CD14-positive monocyte (primary cell): ENCODE data around the gene LCA5. TPM values are rescaled to one million over a fixed set of nuclear protein-coding genes. Genes with fewer than 3 reads are reported as not detected.

Experiments
- DNase-seq, 3 donors: peaks; one replicate each; pipeline ENCODE4 v3.0.0-alpha.2; 2011 to 2022
- H2AFZ ChIP-seq: 2 replicates; pipeline ENCODE4 v1.6.0; 2012; ENCODE audit warnings: mild to moderate bottlenecking, low read depth, low read length, inconsistent platforms; ENCODE audit not compliant: insufficient read depth, poor library complexity, severe bottlenecking
- H3K27ac ChIP-seq, 2 donors: 1 replicate in 1 of 2; 2 replicates in 1 of 2; pipeline ENCODE4 v1.5.1; 2012 to 2013; ENCODE audit warnings: low read length in 2 of 2, control low read depth in 1 of 2, inconsistent platforms in 1 of 2, low read depth in 1 of 2, mild to moderate bottlenecking in 1 of 2
- H3K27me3 ChIP-seq, 2 donors: one replicate each; pipeline versions ENCODE4 v1.6.0 to v1.6.1; 2011 to 2013; ENCODE audit warnings: low read length in 2 of 2; ENCODE audit not compliant: control insufficient read depth in 2 of 2, insufficient read depth in 2 of 2
- H3K36me3 ChIP-seq, 2 donors: replicated peaks in 1 of 2; 1 replicate in 1 of 2; 2 replicates in 1 of 2; pipeline versions ENCODE4 v1.5.1 to v1.6.1; 2012 to 2013; ENCODE audit warnings: low read length in 2 of 2, control low read depth in 1 of 2, inconsistent platforms in 1 of 2, mild to moderate bottlenecking in 1 of 2; ENCODE audit not compliant: insufficient read depth in 2 of 2, control insufficient read depth in 1 of 2
- H3K4me1 ChIP-seq, 2 donors: 1 replicate in 1 of 2; 2 replicates in 1 of 2; pipeline versions ENCODE4 v1.5.1 to v1.6.1; 2012 to 2013; ENCODE audit warnings: low read length in 2 of 2, control low read depth in 1 of 2, inconsistent platforms in 1 of 2, mild to moderate bottlenecking in 1 of 2, moderate library complexity in 1 of 2; ENCODE audit not compliant: insufficient read depth in 2 of 2, control insufficient read depth in 1 of 2
- H3K4me2 ChIP-seq: replicated peaks from 2 replicates; pipeline ENCODE3; 2012; ENCODE audit warnings: low read length, moderate library complexity, mild to moderate bottlenecking; ENCODE audit not compliant: poor library complexity, severe bottlenecking; ENCODE audit errors: extremely low read depth
- H3K4me3 ChIP-seq, 3 experiments: fragments of 200-600 bp in 1 of 3; sonication (generic) in 1 of 3; replicated peaks in 1 of 3; 1 replicate in 2 of 3; 2 replicates in 1 of 3; pipeline ENCODE4 v1.5.1; 2011 to 2013; ENCODE audit warnings: low read length in 3 of 3, mild to moderate bottlenecking in 3 of 3, control low read depth in 2 of 3, low read depth in 2 of 3, inconsistent platforms in 1 of 3, moderate library complexity in 1 of 3
- H3K79me2 ChIP-seq: 2 replicates; pipeline ENCODE4 v1.6.0; 2012; ENCODE audit warnings: mild to moderate bottlenecking, control low read depth, inconsistent platforms, low read length, moderate library complexity; ENCODE audit not compliant: insufficient read depth
- H3K9ac ChIP-seq: 2 replicates; pipeline ENCODE4 v1.6.0; 2017; ENCODE audit warnings: low read length, mild to moderate bottlenecking; ENCODE audit not compliant: insufficient read depth, poor library complexity, severe bottlenecking
- H3K9me3 ChIP-seq, 2 donors: replicated peaks in 1 of 2; 1 replicate in 1 of 2; 2 replicates in 1 of 2; pipeline versions ENCODE4 v1.5.1 to v1.6.1; 2012 to 2013; ENCODE audit warnings: low read length in 2 of 2, control low read depth in 1 of 2; ENCODE audit not compliant: control insufficient read depth in 1 of 2, insufficient read depth in 1 of 2
- H4K20me1 ChIP-seq: 2 replicates; pipeline ENCODE4 v1.6.0; 2012; ENCODE audit warnings: mild to moderate bottlenecking, low read length, control low read depth, moderate library complexity; ENCODE audit not compliant: insufficient read depth
- H3K27ac Mint-ChIP-seq, 7 donors: one replicate each; pipeline ENCODE4 v1.8.0; 2020; ENCODE audit warnings: mild to moderate bottlenecking in 7 of 7, mixed read lengths in 7 of 7, moderate library complexity in 6 of 7, inconsistent platforms in 2 of 7
- H3K27me3 Mint-ChIP-seq, 3 donors: one replicate each; pipeline ENCODE4 v1.8.0; 2021 to 2022; ENCODE audit warnings: low read depth in 3 of 3, mild to moderate bottlenecking in 3 of 3, mixed read lengths in 3 of 3, moderate library complexity in 3 of 3, inconsistent platforms in 1 of 3
- H3K36me3 Mint-ChIP-seq, 2 donors: one replicate each; pipeline ENCODE4 v1.8.0; 2020; ENCODE audit warnings: mixed read lengths in 2 of 2, inconsistent platforms in 1 of 2, mild to moderate bottlenecking in 1 of 2
- H3K4me1 Mint-ChIP-seq: one replicate; pipeline ENCODE4 v1.8.0; 2020; ENCODE audit warnings: mild to moderate bottlenecking, mixed read lengths
- H3K4me3 Mint-ChIP-seq, 2 donors: one replicate each; pipeline ENCODE4 v1.8.0; 2020; ENCODE audit warnings: mild to moderate bottlenecking in 2 of 2, mixed read lengths in 2 of 2, moderate library complexity in 1 of 2
- H3K9me3 Mint-ChIP-seq, 7 donors: one replicate each; pipeline ENCODE4 v1.8.0; 2020 to 2022; ENCODE audit warnings: mixed read lengths in 7 of 7, mild to moderate bottlenecking in 6 of 7, moderate library complexity in 6 of 7, inconsistent platforms in 2 of 7
- CTCF ChIP-seq: fragments of 200-600 bp; IDR thresholded peaks from one replicate; pipeline ENCODE4 v1.8.0; 2022; ENCODE audit warnings: antibody characterized with exemption, mild to moderate bottlenecking
- WGBS: methylation state at CpG from one replicate; pipeline ENCODE4 v1.1.5; 2013; ENCODE audit warnings: missing lambda C conversion rate; ENCODE audit not compliant: insufficient coverage; 5-methylcytosine and 5-hydroxymethylcytosine counted together
- intact Hi-C, 2 donors: fragments of 100-400 bp; cut with micrococcal nuclease; formaldehyde crosslinking; loops; one replicate each; pipeline versions ENCODE4 v1.15.0 to v1.15.1; 2023
- polyA plus RNA-seq, 3 donors: library from polyadenylated mRNA; depleted of rRNA in 1 of 3; unstranded in 2 of 3; stranded (reverse) in 1 of 3; fragments of 300-500 nt in 2 of 3; fragments of >200 nt in 1 of 3; fragmentation: Illumina TruSeq in 2 of 3; gene quantifications; 1 replicate in 2 of 3; 2 replicates in 1 of 3; pipeline ENCODE4 v1.2.3, GENCODE V29; 2012 to 2021

Gene LCA5
- polyA plus RNA-seq, 3 donors: 0.08 TPM; not detected in 2

- intact Hi-C loops: no loop called here
Measured at GRCh38 chr6:79559706-79560105, 22.5 kb upstream of the LCA5 start.

GRCh38 chr6:79557673-79558467 is 20.6 kb upstream of the LCA5 start:
- no peaks in the 10 kb centered on the region for H3K4me1 ChIP-seq
- H3K9ac ChIP-seq: no peak overlapping the region
- no peak for TF ChIP-seq CTCF
- no peak for DNase-seq
- Mint-ChIP-seq H3K9me3 (peaks cover 0 to 2% (median 0%) of the 10 kb centered on the region in 7 donors), H3K4me1 (no peaks in the 10 kb centered on the region), H3K27ac (no peak overlapping the region), H3K4me3 (no peak overlapping the region), H3K36me3 (no peaks in the 10 kb centered on the region), H3K27me3 (peaks cover 2% of the 10 kb centered on the region in 3 donors)
- H4K20me1 ChIP-seq: no peaks in the 10 kb centered on the region
- H3K9me3 ChIP-seq: no peaks in the 10 kb centered on the region
- no peak overlapping the region for H3K27ac ChIP-seq
- H2AFZ ChIP-seq: no peak overlapping the region
- H3K79me2 ChIP-seq: no peaks in the 10 kb centered on the region
- H3K4me3 ChIP-seq: no peak overlapping the region
- no CpG with 5 or more reads among the region's 2 CpGs for WGBS
- H3K36me3 ChIP-seq: no peaks in the 10 kb centered on the region
- H3K4me2 ChIP-seq: no peak overlapping the region
- intact Hi-C loops: no loop called here
- H3K27me3 ChIP-seq: no peaks in the 10 kb centered on the region

More at GRCh38 chr6:79559706-79560105, 22.5 kb upstream of the LCA5 start:
- no peaks in the 10 kb centered on the region for H3K79me2 ChIP-seq
- H3K27ac Mint-ChIP-seq: no peak overlapping the region
- H3K36me3 ChIP-seq: no peaks in the 10 kb centered on the region
- H3K9me3 Mint-ChIP-seq: peaks cover 0 to 2% (median 0%) of the 10 kb centered on the region in 7 donors
- H4K20me1 ChIP-seq: no peaks in the 10 kb centered on the region
- no peaks in the 10 kb centered on the region for H3K36me3 Mint-ChIP-seq
- H3K4me3 ChIP-seq: no peak overlapping the region
- no peaks in the 10 kb centered on the region for H3K4me1 ChIP-seq
- no peak overlapping the region for H3K9ac ChIP-seq
- no peaks in the 10 kb centered on the region for H3K9me3 ChIP-seq
- no peak overlapping the region for H2AFZ ChIP-seq
- no peak overlapping the region for H3K4me2 ChIP-seq
- H3K27ac ChIP-seq: no peak overlapping the region
- TF ChIP-seq CTCF: no peak
- no peak for DNase-seq
- H3K27me3 Mint-ChIP-seq: peaks cover 2% of the 10 kb centered on the region in 3 donors
- no peak overlapping the region for H3K4me3 Mint-ChIP-seq
- no CpG with 5 or more reads among the region's 2 CpGs for WGBS
- no peaks in the 10 kb centered on the region for H3K27me3 ChIP-seq
- no peaks in the 10 kb centered on the region for H3K4me1 Mint-ChIP-seq
